ENCODE results near the gene TASP1.

GRCh38 chr20:13355941-13356486, 282.7 kb downstream of the TASP1 start:
- TF ChIP-seq CTCF (IDR thresholded peaks at IDR 0.05; ENCODE audit: low read depth, low read length) (no peak), EZH2phosphoT487 (IDR thresholded peaks at IDR 0.05; ENCODE audit: low read depth) (no peak)

All from OCI-LY3 (cell line).